Measurements from ENCODE around the gene TCFL5.

DNA sequence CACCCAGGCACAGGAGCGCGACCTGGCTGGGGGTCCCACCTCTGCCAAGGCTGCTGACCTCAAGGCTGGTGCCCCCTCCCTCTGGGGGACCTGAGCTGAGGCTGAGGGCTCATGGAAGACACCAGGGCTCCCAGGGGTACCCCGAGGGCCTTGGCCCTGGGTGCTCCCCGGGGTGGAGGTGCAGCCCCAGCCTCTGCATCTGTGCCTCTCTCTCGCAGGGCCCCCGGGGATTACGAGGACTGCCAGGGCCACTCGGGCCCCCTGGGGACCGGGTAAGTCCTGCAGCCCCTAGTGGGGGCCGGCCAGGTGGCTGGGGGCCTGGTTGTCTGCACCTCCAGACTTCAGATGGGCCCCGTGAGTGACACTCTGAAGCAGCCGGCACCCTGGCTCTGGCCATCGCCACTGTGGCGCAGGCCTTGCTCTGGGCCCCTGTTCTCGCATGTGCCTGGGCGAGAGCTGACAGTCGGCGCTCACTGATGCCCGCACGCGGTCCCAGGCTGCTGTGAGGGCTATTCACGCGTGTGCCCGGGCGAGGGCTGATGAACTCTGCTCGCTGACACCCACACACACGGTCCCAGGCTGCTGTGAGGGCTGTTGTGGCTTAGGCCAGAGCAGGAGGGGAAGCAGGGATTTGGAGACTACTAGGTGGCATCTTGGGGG, 35.5 kb downstream of the TCFL5 start:
- TF ChIP-seq POLR2A (IDR thresholded peaks at IDR 0.05) (no peak), POLR2AphosphoS5 (IDR thresholded peaks at IDR 0.05) (no peak)
- TF ChIP-seq, protein P1, sequence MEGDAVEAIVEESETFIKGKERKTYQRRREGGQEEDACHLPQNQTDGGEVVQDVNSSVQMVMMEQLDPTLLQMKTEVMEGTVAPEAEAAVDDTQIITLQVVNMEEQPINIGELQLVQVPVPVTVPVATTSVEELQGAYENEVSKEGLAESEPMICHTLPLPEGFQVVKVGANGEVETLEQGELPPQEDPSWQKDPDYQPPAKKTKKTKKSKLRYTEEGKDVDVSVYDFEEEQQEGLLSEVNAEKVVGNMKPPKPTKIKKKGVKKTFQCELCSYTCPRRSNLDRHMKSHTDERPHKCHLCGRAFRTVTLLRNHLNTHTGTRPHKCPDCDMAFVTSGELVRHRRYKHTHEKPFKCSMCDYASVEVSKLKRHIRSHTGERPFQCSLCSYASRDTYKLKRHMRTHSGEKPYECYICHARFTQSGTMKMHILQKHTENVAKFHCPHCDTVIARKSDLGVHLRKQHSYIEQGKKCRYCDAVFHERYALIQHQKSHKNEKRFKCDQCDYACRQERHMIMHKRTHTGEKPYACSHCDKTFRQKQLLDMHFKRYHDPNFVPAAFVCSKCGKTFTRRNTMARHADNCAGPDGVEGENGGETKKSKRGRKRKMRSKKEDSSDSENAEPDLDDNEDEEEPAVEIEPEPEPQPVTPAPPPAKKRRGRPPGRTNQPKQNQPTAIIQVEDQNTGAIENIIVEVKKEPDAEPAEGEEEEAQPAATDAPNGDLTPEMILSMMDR (IDR thresholded peaks at IDR 0.05), result no peak
